Measurements from ENCODE around the gene L3MBTL3.
A peak's percentile ranks its signal among the peaks of the same experiment; 100 is the strongest.

L3MBTL3 gene

DNA sequence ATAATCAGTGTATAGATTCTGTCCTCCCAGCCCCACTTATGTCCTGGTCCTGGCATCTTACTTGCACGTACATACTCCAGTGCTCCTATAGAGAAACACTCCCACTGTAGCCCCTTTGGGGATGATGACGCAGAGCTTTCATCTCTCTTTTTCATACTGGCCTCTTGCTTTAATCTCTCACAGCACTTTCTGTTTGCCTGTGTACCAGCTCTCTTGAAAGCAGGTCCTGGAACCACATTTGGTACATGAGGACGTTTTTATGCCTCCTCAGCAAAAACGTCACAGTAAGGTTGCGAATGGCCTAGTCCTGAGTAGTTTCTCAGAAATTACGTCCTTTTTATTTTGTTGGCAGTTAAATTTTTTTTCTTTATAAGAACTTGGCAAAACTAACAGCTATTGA, 10.8 kb downstream of the L3MBTL3 start:
- DNase-seq: no peak

DNA sequence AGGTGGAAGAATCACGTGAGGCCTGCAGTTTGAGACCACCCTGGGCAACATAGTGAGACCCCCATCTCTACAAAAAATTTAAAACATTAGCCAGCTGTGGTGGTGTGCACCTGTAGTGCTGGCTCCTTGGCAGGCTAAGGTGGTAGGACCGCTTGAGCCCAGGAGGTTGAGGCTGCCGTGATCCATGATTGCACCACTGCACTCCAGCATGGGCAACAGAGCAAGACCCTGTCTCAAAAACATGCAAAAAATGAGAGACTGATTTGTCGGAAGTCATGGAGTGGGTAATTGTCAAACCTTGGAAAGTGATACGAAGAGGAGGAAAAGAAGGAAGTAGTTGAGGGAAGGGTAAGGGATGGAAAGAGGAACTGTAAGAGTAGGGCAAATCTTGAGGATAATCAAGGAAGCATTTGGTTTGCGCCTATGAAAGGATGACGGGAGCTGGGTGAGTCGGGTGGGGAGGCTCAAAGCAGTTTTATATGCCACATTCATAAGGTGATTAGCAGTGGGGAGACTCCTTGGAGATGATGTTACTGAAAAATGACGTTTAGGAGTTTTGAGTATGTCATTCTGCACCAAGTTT, 14.5 kb downstream of the L3MBTL3 start:
- DNase-seq: no peak

DNA sequence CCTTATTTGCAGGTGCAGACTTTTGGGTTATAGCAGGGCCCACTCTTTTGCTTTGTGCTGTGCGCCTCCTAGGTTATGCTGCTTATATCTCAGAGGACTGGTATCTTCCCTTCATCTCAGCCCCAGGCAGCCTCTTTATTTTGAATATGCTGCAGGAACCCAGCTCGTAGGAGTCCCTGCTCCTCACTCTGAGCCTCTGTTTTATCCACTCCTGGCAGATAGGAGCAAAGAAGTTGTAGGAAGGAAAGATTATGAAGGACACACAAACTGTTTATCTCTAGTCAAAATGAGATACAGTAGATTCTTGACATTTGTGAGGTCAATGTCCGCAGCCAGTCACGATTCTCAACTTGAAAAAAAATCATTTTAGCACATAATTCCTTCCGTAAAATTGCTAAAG, 15.6 kb downstream of the L3MBTL3 start:
- DNase-seq: no peak

DNA sequence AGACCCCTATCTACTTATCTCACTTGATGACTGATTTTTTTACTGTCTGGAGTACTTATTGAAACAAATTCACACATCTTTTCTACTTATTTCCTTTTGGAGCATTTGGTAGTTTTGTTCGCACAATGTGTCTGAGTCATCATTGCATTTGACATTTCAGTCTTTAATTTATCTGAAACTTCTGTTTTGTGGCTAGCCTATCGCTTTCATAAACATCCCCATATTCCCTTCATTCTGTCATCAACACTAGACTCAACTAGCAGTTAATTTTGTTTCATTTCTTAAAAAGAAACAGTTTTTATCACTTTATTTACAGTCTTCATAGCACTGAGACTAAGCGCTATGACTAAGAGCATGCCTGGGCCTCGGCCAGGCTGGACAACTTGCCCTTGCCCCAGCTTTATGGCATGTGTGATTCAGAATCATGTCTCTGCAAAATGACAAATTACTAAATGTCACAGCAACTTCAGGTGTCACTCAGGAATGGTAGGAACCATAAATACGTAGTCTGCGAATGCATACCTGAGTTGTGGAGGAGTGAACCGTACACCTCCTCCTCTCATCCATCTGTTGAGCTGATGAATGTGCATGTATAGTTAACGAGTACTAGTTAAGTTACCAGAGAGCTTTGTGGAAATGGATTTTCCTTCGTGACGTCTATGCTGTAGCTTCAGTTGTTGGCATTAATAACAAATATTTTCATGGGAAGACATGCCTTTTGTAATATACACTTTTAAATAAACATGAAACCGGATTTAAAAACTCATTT, 16.2 kb downstream of the L3MBTL3 start:
- DNase-seq: no peak

DNA sequence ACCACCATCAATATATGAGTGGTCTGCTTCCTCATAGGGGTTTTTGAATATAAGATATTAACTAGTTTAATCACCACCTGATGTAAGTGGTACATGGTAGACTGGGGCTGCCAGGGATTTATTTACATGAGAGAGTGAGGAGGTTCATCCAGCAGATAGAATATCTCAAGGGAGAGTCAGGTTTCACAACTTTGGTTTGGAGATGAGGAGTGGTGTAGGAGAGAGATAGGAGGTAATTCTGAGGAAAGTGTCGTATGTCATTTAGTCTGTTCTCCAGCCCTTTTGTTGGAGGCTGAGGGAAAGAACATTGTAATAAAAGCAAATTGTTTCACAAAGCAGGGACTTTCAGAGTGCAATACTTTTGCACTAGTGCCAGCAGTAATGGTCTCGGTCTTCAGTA, 16.8 kb downstream of the L3MBTL3 start:
- no peak for DNase-seq

DNA sequence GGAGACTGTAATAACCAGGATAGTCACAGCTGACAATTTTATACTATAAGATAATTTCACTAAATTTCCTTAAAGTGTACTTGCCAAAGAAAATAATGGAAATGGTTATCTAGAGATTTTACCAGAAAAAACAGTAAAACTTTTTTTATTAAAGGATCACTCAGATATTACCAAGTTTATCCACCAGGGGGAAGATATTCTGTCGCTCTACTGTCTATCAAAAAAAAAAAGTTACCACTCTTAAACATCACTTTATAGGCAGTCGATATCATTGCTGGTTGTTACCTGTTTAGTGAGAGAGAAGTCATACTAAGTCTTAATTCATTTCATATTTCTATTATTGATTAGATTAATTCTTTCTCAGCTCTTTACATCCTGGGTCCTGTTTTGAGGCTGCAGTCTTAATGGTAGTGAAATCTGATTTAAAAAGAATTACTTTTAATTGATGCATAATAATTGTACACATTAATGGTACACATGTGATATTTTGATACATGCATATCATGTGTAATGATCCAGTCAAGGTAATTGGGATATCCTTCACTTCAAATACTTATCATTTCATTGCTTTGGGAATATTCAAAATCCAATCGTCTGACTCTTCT, 18.9 kb downstream of the L3MBTL3 start:
- no peak for DNase-seq

DNA sequence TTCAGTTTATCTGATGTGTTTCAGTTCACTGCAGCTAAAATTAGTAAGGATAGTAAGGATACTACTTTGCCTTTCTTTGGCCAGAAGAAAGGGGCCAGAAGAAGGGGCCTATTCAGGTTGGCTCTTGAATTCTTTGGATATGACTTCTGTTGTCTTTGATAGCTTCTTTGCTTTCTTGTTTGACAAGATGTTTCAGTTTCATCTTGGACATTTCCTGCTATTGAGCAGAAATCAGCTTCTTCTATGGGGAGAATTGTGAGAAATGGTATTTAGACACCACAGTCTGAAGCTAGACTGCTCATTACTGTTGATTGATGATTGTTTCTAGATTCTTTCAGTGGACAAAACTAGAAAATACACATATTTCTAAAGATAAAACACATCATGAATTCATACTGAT, 23.2 kb downstream of the L3MBTL3 start:
- no peak for DNase-seq

DNA sequence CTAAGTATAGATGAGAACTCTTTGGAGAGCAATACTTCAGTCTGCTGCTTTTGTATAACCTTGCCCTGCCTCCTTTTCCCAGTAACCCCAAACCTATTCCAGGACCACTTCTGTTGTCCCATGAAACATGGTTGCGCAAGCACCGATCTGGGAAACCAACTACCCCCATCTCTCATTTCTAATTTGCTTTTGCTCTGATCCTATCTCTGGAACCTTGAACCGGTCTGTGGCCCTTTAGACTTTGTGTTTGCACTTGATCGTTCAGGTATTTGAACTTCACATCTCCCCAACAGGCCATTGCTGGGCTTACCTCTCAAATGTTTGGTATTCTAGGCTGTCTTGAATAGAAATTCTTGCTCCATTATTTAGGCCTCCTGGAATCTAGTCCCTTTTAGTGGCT, 25.0 kb downstream of the L3MBTL3 start:
- no peak for DNase-seq

DNA sequence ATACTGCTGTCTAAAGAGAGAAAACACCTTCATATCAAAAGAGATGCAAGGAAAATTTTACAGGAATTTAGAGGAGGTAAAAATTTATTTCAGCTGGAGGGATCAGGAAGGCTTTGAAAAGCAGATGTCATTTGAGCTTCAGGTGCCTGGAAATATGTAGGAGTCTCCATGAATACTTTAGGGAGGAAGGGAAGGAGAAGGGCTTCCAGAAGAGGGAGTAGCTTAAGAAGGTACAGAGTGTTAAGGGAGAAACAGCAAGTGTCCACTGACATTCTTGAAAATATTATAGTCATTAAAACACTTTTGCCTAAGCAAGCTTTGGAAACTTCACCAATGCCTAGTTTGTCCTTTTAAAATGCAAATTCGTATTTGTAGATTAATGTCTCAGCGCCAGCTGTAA, 27.2 kb downstream of the L3MBTL3 start:
- DNase-seq: no peak

DNA sequence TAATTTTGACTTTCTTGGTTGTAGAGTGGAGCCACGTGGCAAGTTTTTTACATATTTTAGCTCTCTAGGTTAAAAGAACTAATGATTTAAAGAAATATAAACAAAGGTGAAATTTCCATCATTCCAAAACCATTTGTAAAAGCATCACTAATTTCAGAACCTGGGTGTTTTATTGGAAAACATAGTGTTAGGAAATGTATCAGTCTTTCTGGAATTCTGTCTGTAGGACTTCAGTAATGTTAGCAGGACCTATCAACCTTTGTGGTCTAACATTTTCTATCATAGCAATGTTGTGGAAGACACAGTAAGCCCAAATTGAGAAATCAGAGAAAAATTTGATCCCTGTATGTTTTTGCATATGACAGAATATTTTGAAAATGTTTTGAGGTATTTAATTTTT, 28.3 kb downstream of the L3MBTL3 start:
- DNase-seq: no peak

DNA sequence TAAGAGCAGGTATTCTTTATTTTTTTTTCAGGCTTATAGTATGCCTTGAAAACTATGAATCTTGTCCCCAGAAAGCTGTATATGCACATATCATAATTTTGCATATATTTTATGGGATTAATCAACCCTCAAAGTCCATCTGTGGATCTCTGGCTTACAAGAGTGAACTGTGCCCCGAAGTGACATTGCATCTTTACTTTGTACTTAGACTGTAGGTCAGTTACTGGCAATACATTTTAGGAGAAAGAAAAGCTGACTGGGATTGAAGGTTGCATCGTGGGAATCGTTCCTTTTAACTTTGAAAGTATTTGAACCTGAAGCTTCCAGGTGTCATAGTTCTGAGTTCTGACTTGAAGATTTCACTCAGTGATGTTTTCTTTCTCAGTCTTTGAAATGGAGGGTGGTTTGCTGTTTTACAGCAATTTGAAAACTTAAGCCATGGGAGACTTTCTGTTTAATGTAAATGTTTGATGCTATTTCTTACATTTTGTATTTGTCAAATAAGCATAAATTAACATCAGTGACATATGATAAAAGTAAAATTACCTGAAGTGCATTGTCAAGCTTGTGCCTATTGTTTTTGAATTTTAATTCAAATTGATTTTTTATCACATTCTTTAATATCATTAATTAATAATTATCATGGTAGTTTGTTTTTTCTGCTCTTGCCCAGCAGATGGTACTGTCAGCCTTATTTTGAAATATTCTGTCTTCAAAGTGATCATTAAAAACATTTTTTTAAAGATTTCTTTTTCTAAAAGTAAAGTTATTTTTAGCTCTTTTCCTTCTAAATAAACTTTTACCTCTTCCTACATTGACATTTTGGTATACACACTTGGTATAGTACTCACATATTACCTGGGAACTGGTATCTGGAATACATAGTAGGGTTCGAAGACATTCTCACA, 29.0 kb downstream of the L3MBTL3 start:
- DNase-seq: no peak

DNA sequence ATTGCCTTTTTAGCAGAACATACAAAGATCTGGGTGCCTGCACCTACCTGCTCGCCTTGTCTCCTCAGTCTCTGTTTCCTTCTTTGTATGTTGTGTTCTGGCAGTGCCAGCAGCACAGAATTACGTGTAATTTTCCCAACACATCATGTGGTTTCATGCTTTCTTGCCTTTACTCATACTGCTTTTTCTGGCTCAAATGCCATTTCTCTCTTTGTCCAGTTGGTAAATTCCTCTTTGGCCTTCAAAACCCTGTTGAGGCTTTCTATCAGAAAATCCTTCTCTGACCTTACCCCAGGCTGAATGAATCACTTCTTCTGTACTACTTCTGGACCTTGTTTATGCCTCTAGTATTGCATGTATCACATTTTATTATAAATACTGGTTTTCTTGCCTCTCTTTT, 31.8 kb downstream of the L3MBTL3 start:
- DNase-seq: no peak

DNA sequence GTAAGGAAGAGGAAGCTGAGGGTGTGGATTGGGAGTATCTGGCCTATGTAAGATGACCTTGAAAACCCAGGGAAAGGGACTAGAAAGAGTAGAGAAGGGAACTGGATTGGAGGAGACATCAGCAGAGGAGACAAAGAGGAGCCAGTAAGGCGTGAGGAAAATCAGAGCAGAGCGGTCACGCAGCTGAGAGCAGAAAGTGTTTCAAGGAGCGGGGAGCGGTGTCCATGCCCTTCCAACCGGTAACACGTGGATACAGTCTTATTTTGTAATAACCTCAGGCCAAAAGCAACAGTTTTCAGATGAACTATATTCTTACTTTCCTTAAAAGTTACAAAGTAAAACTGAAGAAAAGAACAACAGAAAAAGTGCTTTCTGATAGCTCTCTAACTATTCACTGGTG, 36.3 kb downstream of the L3MBTL3 start:
- no peak for DNase-seq

DNA sequence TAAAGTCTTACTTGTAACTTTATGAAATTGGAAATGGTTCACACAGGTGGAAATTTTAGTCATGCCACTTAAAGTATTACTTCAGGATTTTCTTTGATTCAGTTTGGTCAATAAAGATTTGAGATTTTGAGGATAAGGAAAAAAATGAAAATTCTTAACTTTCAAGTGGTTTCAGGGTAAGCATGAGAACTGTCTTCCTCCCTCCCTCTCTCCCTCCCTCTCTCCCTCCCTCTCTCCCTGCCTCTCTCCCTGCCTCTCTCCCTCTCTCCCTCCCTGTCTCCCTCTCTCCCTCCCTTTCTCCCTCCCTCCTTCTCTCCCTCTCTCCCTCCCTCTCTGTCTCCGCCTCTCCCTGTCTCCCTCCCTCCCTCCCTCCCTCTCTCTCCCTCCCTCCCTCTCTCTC, 36.9 kb downstream of the L3MBTL3 start:
- no peak for DNase-seq

DNA sequence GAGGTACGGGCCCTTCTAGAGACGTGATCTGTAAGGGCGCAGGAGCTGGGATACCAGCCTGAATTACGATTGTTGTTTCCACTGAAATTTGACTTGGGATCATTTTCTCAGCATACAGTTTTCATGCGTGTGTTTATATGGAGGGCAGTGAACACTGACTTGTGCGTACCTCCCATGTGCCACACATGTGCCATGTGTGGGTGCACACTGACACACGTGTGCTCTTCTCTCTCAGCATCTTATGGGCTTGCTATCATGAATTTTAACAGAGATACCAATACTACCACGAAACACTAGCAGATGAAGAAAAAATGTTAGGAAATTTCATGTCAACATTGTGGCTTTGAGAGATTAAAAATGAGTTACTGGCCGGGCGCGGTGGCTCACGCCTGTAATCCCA, 39.1 kb downstream of the L3MBTL3 start:
- no peak for DNase-seq

DNA sequence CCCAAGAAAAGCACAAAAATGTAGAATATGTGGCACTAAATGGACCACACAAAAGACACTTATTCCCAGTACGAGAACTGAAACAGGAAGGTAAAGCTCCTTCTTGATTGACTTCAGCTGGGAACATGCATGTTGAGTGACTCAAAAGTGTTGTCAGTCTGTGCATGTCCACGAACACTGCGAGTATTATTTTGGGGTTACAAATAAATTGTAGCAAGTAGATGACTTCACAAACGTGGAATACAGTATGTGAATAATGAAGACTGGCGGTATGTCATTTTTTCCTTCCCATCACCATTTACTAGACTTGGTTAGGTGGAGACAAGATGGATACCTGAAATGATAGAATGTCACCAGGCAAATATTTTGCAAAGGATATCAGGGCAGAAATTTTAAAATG, 45.4 kb downstream of the L3MBTL3 start:
- DNase-seq: no peak

DNA sequence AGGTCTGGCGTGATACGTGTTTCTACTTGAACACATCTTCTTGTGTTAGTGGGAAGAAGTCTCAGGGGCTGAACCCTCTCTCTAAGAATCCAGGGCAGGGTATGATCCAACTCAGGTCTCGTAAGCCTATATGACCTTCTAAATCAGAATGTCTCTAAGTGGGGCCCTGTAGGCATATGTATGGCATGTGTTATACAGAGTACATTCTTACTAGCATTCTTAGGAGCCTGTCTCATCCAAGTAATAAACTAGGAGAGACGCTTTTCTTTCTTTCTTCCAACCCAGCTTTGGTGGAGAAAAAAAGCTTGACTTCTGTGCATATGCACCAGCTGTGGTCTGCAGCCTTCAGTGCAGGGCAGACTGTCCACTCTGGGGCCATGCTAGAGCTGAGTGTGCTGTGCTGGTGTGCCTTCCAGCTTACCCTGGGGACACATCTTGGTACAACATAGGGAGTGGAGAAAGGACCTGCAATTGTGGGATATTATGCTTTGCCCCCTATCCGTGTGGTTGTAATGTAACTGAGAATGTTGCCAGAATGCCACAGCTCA, 47.3 kb downstream of the L3MBTL3 start:
- DNase-seq: no peak

DNA sequence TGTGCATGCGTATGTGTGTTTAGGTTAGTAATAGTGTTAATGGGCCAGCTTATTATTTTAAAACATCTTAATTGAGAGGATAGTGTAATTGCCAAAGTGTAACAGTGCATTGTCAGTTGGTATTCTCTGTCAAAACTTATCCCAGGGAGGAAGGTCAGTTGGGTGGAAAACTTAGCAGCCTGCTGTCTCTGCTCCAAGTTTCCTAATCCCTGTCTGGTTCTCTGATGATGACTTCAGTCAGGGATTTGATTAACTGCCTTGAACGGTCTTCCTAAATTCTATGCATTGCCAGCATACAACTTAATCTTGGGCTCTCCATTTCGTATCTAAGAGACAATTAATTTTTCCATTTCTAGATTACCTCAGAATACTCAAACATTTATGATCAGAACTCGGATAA, 51.1 kb downstream of the L3MBTL3 start:
- no peak for DNase-seq

DNA sequence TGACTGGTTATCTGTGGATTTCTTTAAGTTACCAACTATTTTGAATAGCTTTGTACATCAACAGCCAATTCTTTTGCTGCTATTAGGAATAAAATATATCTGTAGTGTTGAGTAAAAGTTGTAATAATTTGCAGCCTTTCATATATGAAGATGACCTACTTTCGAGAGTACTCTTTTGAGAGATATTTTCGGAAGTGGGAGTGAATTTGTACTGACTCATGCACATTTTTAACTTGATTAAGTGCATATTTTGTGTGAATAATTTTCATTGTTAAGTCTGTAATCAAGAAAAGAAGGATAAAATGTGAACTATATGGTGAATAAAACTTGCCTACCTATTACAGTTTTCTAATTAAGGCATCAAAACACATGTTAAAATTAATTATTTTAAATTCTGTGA, 51.9 kb downstream of the L3MBTL3 start:
- DNase-seq: no peak

DNA sequence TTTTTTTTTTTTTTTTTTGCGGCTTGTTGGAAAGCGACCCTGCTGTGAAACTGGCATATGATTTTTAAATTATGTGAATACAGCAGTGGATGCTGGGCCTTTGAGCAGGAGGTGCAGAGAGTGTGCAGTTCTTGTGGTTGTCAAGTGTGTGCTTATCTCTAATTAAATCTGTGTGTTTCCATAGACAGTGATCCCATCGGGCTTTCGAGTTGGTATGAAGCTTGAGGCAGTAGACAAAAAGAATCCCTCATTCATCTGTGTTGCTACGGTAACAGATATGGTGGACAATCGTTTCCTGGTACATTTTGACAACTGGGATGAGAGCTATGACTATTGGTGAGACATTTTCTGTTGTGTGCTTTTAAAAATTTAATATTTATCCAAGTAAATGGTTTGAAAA, 52.4 kb downstream of the L3MBTL3 start:
- peak; percentile 15 to 19 for DNase-seq

DNA sequence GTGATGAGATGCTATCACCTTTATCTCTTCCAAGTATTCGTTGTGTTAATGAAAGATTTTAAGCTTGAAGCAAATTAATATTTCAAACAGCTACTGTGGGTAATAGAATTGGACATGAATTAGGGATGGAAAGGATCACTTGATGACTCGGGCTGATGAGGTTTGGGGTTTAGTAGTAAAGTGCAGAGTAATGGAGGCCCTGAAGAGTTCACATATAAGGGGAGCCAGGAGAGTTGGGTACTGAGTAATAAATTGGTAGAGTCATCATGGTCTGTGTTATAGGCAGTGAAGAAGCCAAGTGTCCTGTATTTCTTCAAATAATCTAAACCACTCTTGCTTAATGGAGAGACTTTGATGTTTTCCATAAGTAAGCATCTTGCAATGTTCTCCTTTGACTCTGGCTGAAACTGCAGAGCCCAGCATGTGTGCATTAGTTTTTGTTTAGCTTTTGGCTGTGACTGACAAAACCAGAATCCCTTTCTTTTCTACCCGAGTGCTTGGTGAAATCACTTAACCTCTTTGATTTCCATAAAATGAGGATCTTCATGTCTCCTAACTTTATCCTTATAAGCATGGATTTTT, 57.6 kb downstream of the L3MBTL3 start:
- no peak for DNase-seq

DNA sequence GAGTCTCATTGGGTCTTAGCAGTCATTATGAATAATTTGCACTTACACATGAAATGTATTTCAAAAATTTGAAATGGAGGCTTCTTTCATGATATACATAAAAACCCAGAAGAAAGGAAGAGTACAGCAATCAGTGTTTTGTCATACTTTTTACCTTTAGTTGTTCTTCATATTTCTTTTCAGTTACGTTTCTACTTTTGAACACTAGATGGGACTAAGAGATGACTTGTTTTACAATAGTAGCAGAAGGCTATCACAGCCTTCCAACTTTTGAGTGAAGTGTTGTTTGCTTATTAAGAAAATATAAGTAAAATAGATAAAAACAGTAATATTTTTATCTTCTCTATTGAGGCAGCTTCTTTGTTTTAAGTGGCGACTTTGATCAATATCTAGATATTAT, 58.1 kb downstream of the L3MBTL3 start:
- DNase-seq: no peak

DNA sequence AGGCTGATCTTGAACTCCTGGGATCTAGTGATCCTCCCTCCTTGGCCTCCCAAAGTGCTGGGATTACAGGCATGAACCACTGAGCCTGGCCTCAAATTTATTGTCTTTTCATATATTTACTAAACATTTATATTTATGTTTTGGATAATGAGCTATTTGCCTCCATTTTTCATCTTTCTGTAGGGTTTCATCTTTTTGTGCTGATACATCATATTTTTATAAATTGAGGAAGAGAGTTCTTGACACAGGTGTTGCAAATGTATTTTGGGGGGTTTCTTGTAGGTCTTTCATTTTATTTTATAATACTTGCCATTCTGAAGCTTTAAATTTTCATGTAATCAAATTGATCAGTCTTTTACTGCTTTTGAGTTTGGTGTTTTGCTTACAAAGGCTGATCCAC, 72.4 kb downstream of the L3MBTL3 start:
- DNase-seq: no peak
